NCI-H526 treated with DMSO at 0.1 percent for 48 hours (cell line): Measurements from ENCODE around the gene PCTP.
A peak's percentile ranks its signal among the peaks of the same experiment; 100 is the strongest.

Experiments used
- DNase-seq: peaks from one replicate; lab custom pipeline; 2025; lab: John Stamatoyannopoulos, UW

The PCTP gene

GRCh38 chr17:55806745-55807495, 56.1 kb downstream of the PCTP start:
- DNase-seq: no peak

DNA sequence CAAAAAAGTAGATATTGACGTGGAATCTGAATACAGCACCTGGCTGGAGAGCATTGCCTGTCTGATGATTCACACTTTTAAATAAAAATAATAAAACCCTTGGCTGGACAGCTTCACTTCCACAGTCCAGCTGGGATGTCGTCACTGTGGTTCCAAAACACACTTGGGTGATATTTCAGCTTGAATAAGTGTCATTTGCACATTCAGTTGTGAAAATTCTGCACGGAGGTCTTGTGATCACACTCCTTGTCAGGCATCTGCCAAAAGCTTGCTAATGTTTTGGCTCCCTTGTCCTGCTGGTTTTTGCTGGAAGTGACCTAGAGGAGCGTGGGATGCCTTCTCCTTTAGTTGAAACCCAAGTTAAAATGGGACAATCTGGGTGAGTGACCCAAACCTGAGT, 60.7 kb downstream of the PCTP start:
- DNase-seq: no peak

GRCh38 chr17:55812323-55812722, 61.5 kb downstream of the PCTP start:
- DNase-seq: no peak

DNA sequence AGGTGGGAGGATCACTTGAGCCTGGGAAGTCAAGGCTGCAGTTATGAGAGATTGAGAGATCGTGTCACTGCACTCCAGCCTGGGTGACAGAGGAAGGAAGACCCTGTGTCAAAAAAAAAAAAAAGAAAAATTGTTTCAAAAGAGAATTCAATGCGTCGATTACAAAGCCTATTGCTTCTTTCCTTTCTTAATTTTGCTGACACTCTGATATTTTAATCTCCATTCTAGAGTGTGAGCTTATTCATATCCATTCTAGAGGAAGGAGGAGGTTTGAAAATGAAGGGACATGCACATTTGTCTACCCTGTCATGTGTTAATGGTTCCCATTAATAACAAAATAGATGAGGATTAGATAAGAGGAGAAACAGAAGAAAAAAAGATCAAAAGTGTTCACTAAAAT, 63.1 kb downstream of the PCTP start:
- no peak for DNase-seq

DNA sequence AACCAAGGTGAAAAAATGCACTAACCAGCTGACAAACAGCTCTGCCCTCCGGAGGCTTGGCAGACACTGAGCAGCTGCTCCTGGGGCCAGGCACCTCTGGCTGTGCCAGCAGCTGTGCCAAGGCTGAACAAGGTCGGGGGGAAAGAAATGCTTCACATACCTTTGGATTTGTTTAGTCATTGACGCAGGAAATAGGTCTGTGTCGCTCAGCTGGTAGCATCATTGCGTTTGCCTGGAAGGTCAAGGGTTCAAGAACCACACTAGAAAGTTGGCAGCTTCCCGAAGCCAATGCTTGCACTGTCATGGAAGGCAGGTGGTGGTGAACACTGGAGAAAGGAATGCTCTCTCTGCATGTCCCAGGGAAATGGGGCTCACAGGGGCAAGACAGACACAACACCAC, 63.5 kb downstream of the PCTP start:
- DNase-seq: no peak

GRCh38 chr17:55816532-55817396, 65.9 kb downstream of the PCTP start:
- no peak for DNase-seq

- no peak for DNase-seq
Observed at GRCh38 chr17:55817397-55817709, 66.5 kb downstream of the PCTP start.

- DNase-seq: no peak
Observed at GRCh38 chr17:55818026-55818425, 67.2 kb downstream of the PCTP start.

DNA sequence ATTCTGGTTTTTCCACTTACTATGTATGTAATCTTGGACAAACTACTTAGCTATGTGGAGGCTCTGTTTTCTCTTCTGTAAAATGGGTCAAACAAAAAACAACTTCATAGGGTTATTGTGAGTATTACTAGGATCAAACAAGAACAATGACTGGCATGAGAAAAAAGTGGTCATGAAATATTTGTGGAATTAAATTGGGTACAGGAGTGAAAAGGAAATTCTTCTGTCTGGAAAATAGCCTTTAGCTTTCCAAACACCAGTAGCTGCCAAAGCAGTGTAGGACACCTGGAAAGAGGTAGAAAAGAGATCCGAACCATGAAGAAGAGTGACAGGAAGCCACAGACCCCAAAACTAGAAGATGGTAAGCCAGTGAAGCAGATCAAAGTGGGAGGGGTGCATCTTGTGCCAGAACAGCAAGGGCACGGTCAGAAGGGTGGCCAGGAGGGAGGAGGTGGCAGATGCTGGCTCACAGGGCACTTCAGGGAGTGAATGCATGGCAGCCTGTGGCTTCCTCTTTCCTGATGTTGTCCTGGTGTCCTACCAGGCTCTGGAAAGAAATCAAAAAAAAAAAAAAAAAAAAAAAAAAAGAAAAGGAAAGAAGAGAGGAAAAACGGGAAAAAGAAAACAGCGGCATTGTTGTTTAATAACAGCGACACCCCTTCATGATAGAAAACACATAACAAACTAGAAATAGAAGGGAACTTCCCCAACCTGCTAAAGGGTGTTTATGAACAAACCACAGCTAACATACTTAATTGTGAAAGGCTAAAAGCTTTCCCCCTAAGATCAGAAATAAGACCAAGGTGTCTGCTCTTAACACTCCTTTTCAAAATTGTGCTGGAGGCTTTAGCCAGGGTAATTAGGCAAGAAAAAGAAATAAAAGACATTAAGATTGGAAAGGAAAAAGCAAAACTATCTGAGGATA, 67.9 kb downstream of the PCTP start:
- DNase-seq: no peak

DNA sequence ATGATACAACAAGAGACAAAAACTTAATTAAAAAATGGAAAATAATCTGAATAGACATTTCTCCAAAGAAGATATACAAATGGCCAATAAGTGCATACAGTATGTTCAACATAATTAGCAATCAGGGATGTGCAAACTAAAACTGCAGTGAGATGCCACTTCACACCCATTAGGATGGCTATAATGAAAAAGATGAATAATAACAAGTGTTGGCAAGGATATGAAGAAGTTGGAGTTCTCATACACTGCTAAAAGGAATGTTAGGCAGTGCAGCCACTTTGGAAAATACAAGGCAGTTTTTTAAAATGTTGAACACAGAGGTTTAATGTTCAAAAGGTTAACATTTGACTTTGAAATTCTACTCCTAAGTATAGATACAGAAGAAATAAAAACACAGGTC, 69.8 kb downstream of the PCTP start:
- DNase-seq: no peak

- DNase-seq: no peak
Observed at GRCh38 chr17:55822028-55822427, 71.2 kb downstream of the PCTP start.

GRCh38 chr17:55825213-55825612, 74.4 kb downstream of the PCTP start:
- peak; percentile 23 for DNase-seq
